HAP-1 (cell line): ENCODE results near the gene CDKN2D.
A peak's percentile ranks its signal among the peaks of the same experiment; 100 is the strongest.

Experiments used
- DNase-seq, 2 experiments: peaks; one replicate each; pipeline ENCODE4 v3.0.0-alpha.2; 2016 to 2020; ENCODE audit warnings: low spot score in 2 of 2
- H3K27me3 ChIP-seq: fragments of 250-450 bp; sonication (Bioruptor Pico); 2 replicates; pipeline ENCODE4 v1.5.1; 2020; ENCODE audit warnings: low read depth, mild to moderate bottlenecking, moderate library complexity
- H3K36me3 ChIP-seq: fragments of 250-450 bp; sonication (Bioruptor Pico); replicated peaks from 2 replicates; pipeline ENCODE4 v1.5.1; 2020; ENCODE audit warnings: mild to moderate bottlenecking
- H3K4me1 ChIP-seq: fragments of 250-450 bp; sonication (Bioruptor Pico); 2 replicates; pipeline ENCODE4 v1.5.1; 2020; ENCODE audit warnings: mild to moderate bottlenecking
- H3K4me3 ChIP-seq: fragments of 250-450 bp; sonication (Bioruptor Pico); 2 replicates; pipeline ENCODE4 v1.5.1; 2020; ENCODE audit warnings: mild to moderate bottlenecking, moderate library complexity
- H3K9me3 ChIP-seq: fragments of 250-450 bp; sonication (Bioruptor Pico); 2 replicates; pipeline ENCODE4 v1.5.1; 2020; ENCODE audit warnings: mild to moderate bottlenecking, moderate library complexity
- in situ Hi-C: fragments of 300-500 bp; cut with MboI; formaldehyde crosslinking; loops from 3 replicates; pipeline ENCODE4 v1.14.3; 2020; ENCODE audit warnings: low sequenced_read_pairs, inconsistent platforms, mixed read lengths

The CDKN2D gene

GRCh38 chr19:10517760-10518443 is 50.9 kb downstream of the CDKN2D start:
- Histone ChIP-seq H3K4me1 (peaks cover 5% of the 10 kb centered on the region), H3K27me3 (no peaks in the 10 kb centered on the region; the same call in 1 of the 2 replicates)
- DNase-seq: peak; percentile 59 to 81

GRCh38 chr19:10517361-10517759 is 51.4 kb downstream of the CDKN2D start, which contains the start of gene S1PR5:
S1PR5 (minus strand) TSS chr19:10517447; CDS start chr19:10515011, 2,436 bp downstream.
- Histone ChIP-seq H3K27me3 (no peaks in the 10 kb centered on the region; the same call in 1 of the 2 replicates), H3K4me3 (peak within 1 kb of the TSS; percentile 54)
- DNase-seq: peak in 1 of 2 experiments; percentile 77

More at GRCh38 chr19:10517760-10518443, 50.9 kb downstream of the CDKN2D start:
- in situ Hi-C loops: no loop called here
- Histone ChIP-seq H3K9me3 (no peaks in the 10 kb centered on the region), H3K36me3 (no peaks in the 10 kb centered on the region), H3K4me3 (peak overlapping the region; percentile 54)

DNA sequence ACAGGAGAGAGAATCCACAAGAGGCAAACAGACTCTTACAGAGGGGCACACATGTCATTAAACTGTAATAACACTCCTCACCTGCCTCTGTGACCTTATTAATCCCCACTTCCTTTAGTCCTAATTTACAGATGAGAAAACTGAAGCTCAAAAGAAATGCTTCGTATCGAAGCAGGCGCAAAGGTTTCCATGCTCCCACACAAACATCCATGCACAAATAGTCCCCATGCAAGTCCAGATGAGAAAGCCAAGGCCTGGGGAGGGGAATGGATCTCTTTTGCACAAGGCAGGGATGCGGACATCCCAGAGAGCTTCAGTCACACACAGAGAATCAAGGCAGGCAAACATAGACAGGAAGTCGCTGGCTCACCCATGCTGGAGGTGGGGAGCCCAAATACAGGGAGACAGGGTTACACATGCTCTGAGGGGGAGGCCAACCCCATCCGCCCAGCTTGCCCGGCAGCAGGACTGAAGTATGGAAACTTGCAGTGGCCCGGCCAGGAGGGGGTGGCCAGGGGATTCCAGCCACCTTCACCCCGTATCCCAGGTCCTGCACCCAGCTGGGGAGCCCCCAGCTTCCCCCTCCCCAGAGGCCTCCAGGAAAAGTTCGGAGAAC is 52.0 kb downstream of the CDKN2D start:
- no peaks in the 10 kb centered on the region for H3K9me3 ChIP-seq
- in situ Hi-C loops: no loop called here
- H3K36me3 ChIP-seq: no peaks in the 10 kb centered on the region
- peak in 1 of 2 experiments; percentile 29 for DNase-seq
- peaks cover 5% of the 10 kb centered on the region for H3K4me1 ChIP-seq
- peak overlapping the region; percentile 54 for H3K4me3 ChIP-seq
- H3K27me3 ChIP-seq: no peaks in the 10 kb centered on the region; the same call in 1 of the 2 replicates

More at GRCh38 chr19:10517361-10517759, 51.4 kb downstream of the CDKN2D start, which contains the start of gene S1PR5:
- in situ Hi-C loops: no loop called here
- Histone ChIP-seq H3K9me3 (no peaks in the 10 kb centered on the region), H3K36me3 (no peaks in the 10 kb centered on the region), H3K4me1 (peaks cover 5% of the 10 kb centered on the region)
